ENCODE results near the gene UAP1L1.

UAP1L1 gene

DNA sequence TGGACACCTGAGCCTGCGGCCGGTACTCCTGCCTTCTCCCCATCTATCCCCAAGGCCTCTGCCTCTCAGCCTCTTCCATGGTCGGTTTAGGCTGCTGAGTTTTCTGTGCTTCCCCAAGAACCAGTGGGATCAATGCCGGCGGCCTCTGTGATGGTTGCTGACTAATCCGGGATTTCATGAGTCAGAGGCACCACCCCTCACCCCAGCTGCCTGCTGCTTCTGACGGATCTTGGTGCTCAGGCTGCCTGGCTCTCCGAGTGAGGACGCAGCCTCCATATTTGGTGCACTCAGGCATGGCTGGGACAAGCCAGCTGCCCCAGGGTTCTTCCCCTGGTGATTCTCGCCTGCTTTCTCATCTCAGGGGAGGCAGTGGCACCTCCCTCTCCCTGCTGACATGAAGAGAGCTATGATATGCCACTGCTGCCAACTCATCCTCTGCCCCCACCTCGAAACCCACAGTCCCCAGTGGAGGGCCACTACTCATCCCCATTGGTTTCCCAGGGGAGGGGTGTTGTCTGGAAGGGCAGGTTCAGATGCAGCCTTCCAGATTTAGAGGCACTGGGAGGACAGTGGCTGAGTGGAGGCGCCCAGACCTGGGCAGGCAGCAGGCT lies 6.2 kb downstream of the UAP1L1 start:
- H3K36me3 ChIP-seq (ENCODE audit: control insufficient read depth in 2 of 2, insufficient read depth in 1 of 2, low read length in 2 of 2), result peaks cover 0 to 49% of the 10 kb centered on the region in 2 experiments; a peak in 1 of 3 replicates
- CTCF ChIA-PET, result interaction anchor here (0.6 to 5.9 kb wide), 11 partner anchors 9 to 675 kb away, joined by 3 to 34 read pairs (median 5); no protein-coding TSS in a partner anchor
- 0 out of 2 replicates have a peak, but pooled peaks cover 3% of the 10 kb centered on the region for H3K4me1 ChIP-seq (ENCODE audit: control insufficient read depth, insufficient read depth, low read length)
- POLR2A ChIA-PET, result interaction anchor here (0.5 to 7.8 kb wide), 3 partner anchors 14 to 625 kb away, joined by 3 to 137 read pairs (median 4); partner anchors contain the start of genes SAPCD2 and TUBB4B
- H3K4me3 ChIP-seq (ENCODE audit: low read depth, low read length), result no peak overlapping the region
- TF ChIP-seq ZNF629 (tag by site-specific recombination; IDR thresholded peaks at IDR 0.05) (peak; percentile 54), OSR2 (tag by site-specific recombination; IDR thresholded peaks at IDR 0.05) (0 out of 2 replicates have a peak, but pooled peaks have one; percentile 36), REPIN1 (tag by site-specific recombination; IDR thresholded peaks at IDR 0.05; ENCODE audit: low read depth) (no peak), YY2 (tag by site-specific recombination; IDR thresholded peaks at IDR 0.05) (no peak; the same call in 1 of the 2 replicates), ZNF157 (tag by site-specific recombination; IDR thresholded peaks at IDR 0.05) (no peak), ZNF394 (tag by site-specific recombination; IDR thresholded peaks at IDR 0.05; ENCODE audit: borderline replicate concordance) (peak; percentile 46; the same call in 1 of the 2 replicates), ZBTB17 (tag by site-specific recombination; IDR thresholded peaks at IDR 0.05) (peak; percentile 79), ZFHX2 (tag by site-specific recombination; conservative IDR thresholded peaks at IDR 0.05) (peak; percentile 54), ZNF184 (tag by site-specific recombination; IDR thresholded peaks at IDR 0.05) (no peak), ZSCAN30 (tag by site-specific recombination; IDR thresholded peaks at IDR 0.05) (peak; percentile 20; the same call in 1 of the 2 replicates), ZNF10 (tag by site-specific recombination; IDR thresholded peaks at IDR 0.05) (peak; percentile 94), ZNF132 (tag by site-specific recombination; IDR thresholded peaks at IDR 0.05; ENCODE audit: borderline replicate concordance) (no peak), ZNF366 (tag by site-specific recombination; conservative IDR thresholded peaks at IDR 0.05) (no peak), ZNF335 (tag by site-specific recombination; conservative IDR thresholded peaks at IDR 0.05) (peak; percentile 72), ZNF660 (tag by site-specific recombination; IDR thresholded peaks at IDR 0.05) (peak; percentile 61), SP7 (tag by site-specific recombination; IDR thresholded peaks at IDR 0.05) (peak; percentile 55; the same call in 1 of the 2 replicates), ZNF341 (tag by site-specific recombination; IDR thresholded peaks at IDR 0.05; ENCODE audit: low read depth) (peak; percentile 62), GLIS1 (tag by site-specific recombination; IDR thresholded peaks at IDR 0.05) (0 out of 2 replicates have a peak, but pooled peaks have one; percentile 15), KLF1 (tag by site-specific recombination; IDR thresholded peaks at IDR 0.05) (peak; percentile 53), ZNF600 (tag by site-specific recombination; IDR thresholded peaks at IDR 0.05) (peak; percentile 30; the same call in 1 of the 2 replicates), ZNF2 (tag by site-specific recombination; IDR thresholded peaks at IDR 0.05) (no peak), KLF10 (tag by site-specific recombination; IDR thresholded peaks at IDR 0.05) (peak; percentile 64; the same call in 1 of the 2 replicates), ZIC2 (tag by site-specific recombination; IDR thresholded peaks at IDR 0.05) (peak; percentile 77), ZNF639 (tag by site-specific recombination; IDR thresholded peaks at IDR 0.05) (0 out of 2 replicates have a peak, but pooled peaks have one; percentile 18), KLF8 (tag by site-specific recombination; IDR thresholded peaks at IDR 0.05) (peak; percentile 79)
- TF ChIP-seq, protein P1, sequence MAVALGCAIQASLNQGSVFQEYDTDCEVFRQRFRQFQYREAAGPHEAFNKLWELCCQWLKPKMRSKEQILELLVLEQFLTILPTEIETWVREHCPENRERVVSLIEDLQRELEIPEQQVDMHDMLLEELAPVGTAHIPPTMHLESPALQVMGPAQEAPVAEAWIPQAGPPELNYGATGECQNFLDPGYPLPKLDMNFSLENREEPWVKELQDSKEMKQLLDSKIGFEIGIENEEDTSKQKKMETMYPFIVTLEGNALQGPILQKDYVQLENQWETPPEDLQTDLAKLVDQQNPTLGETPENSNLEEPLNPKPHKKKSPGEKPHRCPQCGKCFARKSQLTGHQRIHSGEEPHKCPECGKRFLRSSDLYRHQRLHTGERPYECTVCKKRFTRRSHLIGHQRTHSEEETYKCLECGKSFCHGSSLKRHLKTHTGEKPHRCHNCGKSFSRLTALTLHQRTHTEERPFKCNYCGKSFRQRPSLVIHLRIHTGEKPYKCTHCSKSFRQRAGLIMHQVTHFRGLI (tag by site-specific recombination; IDR thresholded peaks at IDR 0.05), result no peak
- TF ChIP-seq, protein P2, sequence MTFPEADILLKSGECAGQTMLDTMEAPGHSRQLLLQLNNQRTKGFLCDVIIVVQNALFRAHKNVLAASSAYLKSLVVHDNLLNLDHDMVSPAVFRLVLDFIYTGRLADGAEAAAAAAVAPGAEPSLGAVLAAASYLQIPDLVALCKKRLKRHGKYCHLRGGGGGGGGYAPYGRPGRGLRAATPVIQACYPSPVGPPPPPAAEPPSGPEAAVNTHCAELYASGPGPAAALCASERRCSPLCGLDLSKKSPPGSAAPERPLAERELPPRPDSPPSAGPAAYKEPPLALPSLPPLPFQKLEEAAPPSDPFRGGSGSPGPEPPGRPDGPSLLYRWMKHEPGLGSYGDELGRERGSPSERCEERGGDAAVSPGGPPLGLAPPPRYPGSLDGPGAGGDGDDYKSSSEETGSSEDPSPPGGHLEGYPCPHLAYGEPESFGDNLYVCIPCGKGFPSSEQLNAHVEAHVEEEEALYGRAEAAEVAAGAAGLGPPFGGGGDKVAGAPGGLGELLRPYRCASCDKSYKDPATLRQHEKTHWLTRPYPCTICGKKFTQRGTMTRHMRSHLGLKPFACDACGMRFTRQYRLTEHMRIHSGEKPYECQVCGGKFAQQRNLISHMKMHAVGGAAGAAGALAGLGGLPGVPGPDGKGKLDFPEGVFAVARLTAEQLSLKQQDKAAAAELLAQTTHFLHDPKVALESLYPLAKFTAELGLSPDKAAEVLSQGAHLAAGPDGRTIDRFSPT (tag by site-specific recombination; IDR thresholded peaks at IDR 0.05), result peak; percentile 37; the same call in 1 of the 2 replicates
- TF ChIP-seq, protein P3, sequence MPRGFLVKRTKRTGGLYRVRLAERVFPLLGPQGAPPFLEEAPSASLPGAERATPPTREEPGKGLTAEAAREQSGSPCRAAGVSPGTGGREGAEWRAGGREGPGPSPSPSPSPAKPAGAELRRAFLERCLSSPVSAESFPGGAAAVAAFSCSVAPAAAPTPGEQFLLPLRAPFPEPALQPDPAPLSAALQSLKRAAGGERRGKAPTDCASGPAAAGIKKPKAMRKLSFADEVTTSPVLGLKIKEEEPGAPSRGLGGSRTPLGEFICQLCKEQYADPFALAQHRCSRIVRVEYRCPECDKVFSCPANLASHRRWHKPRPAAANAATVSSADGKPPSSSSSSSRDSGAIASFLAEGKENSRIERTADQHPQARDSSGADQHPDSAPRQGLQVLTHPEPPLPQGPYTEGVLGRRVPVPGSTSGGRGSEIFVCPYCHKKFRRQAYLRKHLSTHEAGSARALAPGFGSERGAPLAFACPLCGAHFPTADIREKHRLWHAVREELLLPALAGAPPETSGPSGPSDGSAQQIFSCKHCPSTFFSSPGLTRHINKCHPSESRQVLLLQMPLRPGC (tag by site-specific recombination; IDR thresholded peaks at IDR 0.05), result peak; percentile 41; the same call in 1 of the 2 replicates
- no peak overlapping the region for H3K27ac ChIP-seq (ENCODE audit: extremely low read depth, low read depth, low read length)
- no peaks in the 10 kb centered on the region for H3K9me3 ChIP-seq (ENCODE audit: control insufficient read depth, insufficient read depth, low read depth, low read length)
